GM19372 (cell line): Measurements from ENCODE around the gene GSG1L.
"Not testable (repeated sequence)": the region's sequence is repeated elsewhere in the genome, so short reads cannot be mapped to it uniquely, and the experiment has no call there.

Experiments used
- ATAC-seq: cut with Tn5 transposase; IDR thresholded peaks from one replicate; pipeline ENCODE4 v1.9.1; 2021; ENCODE audit warnings: mild to moderate bottlenecking, low read depth, moderate library complexity; ENCODE audit not compliant: unreplicated experiment

Gene GSG1L

DNA sequence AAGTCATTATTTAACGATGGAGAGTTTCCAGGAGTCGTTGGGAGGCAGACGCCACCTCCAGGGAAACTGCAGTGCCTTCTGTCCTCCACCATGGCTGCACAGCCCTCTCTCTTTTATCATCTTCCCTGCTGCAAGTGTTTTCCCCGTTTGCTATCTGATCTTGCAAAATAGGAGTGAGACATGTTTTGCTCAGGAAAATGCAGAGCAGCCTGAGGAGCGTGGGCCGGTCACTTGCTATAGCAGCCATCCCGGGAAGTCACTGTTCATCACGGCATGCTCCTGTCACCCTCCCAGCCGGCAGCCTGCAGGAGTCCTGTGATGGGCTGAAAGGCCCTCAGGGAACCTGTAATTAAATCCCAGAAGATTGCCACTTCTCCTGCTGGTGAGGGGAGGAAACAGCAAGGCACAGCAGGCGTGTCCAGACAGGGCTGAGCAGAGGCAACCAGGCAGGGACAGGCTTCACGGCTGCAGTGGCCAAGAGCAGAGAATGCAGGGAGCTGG is 143.1 kb downstream of the GSG1L start:
- ATAC-seq = no peak

DNA sequence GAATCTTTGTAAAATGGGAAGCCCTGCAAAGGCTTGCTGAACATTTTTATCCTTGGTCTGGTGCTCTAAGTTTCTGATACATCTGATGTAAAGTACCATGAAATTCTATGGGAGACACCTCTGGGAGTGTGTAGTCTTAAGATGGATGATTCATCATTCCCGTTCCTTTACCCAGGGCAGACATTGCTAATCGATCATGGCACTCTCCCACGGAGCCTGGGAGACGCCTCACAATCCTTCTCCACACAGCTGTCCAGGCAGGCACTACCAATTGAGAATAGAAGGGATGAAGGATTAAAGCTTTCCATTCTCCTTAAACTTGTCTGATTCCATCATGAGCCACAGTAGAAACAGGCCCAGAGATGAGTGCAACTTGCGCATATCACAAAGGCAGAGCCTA is 144.8 kb downstream of the GSG1L start:
- ATAC-seq = no peak

DNA sequence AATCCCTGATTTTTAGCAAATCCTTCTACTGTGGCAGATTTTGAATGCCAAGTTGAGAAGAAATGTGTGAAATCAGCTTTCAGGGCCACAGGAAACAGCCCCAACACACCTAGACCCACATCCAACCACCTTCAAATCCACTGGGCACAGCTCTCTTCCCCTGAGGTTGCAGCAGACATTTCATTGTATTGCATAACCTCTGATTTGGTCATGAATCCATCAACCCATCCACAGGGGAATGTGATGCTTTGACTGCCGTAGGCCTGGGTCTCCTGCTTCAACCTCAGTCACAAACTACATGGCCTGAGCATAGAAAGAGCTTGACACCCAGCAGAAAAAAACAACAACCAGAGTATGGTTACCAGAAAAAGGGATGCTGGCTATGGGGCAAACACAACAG is 145.6 kb downstream of the GSG1L start:
- ATAC-seq = no peak

DNA sequence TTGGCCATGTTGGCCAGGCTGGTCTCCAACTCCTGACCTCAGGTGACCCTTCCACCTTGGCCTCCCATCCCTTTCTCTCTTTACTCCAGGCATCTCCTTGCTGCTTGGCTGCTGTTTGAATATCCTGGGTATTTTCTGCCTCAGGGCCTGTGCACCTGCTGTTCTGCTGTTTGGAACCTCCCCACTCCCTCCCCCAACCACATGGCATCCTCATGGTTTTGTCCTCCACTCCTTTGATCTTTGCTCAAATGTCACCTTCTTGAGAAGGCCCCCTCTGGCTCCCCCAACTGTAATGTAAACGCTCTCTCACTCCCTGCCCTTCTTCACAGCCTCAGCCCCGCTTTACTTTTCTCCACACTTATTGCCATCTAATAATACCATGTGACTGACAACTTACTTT is 152.0 kb downstream of the GSG1L start:
- ATAC-seq = no peak

DNA sequence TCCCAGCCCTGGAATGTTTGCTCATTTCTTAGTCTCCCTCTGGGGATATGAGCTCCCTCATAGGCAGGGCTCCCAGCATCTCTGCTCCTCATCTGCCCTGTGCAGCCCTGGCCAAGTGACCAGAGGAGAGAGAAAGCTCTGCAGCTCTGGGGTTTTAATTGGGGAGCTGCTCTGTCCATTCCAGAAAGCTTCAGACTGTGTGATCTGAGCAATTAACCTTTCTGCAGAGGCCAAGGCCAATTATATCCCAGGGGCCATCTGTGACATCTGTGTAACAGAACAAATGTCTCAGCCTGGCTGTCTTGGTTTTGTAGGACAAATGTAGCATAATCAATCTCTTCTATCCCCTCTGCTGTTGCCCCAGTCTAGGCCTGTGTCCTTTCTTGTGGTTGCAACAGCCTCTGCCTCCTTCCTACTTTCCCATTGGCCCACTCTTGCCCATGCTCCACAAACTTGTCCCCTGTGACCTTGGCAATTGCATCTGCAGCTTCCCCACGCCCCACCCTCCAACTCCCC is 156.0 kb downstream of the GSG1L start:
- ATAC-seq = no peak

DNA sequence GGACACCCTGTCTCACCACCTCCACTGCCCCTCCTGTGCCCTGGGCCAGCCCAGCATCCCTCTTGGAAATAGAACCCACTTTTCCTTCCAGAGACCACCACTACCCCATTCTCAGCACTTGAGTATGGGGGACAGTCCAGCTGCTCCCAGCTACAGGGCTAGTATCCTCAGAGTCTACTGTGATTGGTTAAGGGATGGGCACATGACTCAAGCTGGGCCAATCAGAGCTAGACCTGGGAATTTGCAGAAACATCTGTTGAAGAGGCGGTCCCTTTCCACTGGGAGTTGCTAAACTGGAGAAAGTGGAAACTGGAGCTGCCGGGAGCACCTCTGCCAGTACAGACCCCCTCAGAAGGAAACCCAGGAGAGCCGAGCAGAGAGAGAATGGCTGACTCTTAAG is 156.6 kb downstream of the GSG1L start:
- no peak for ATAC-seq

DNA sequence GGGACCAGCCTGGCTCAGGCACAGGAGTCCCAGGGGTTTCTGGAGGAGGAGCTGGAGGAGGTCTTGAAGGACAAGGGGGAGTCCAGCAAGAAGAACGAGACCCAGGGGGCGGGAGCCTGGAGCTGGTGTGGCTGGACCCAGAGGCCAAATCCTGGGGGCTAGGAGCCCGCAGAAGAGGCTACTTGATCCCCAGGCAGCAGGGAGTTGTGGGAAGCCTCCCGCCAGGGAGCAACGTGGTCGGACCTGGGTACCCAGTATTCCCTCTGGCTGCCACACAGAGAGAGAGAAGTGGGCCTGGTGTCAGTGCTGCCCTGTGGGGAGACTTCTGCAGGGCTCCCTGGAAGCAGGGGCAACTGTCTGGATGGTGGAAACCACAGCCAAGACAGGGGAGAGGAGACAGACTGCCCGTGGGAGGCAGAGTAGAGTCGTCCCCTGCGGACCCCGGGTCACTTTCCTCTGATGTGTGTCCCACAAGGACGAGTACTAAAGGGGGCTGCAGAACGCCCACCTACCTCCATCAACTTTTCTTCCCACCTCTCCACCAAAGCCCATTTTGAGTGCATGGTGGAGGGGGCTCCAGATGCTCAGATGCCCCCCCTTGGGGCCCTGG is 160.4 kb downstream of the GSG1L start:
- ATAC-seq = no peak

DNA sequence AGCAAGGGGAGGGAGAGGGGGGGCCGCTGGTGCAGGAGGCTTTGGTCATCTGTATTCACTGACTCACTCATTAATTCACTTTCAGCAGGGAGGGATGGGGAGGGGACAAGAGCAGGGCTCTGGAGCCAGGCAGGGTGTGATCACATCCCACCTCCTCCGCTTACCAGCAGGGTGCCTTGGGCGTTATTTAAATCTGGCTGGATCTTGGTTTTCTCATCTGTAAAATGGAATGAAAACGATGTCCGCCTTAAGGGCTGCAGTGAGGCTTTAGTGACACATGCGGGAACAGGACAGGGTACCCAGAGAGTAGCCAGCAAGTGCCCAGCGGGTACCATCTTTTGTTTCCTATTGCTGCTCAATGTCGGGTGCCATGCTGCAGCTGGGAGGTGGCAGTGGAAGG is 161.0 kb downstream of the GSG1L start:
- no peak for ATAC-seq

DNA sequence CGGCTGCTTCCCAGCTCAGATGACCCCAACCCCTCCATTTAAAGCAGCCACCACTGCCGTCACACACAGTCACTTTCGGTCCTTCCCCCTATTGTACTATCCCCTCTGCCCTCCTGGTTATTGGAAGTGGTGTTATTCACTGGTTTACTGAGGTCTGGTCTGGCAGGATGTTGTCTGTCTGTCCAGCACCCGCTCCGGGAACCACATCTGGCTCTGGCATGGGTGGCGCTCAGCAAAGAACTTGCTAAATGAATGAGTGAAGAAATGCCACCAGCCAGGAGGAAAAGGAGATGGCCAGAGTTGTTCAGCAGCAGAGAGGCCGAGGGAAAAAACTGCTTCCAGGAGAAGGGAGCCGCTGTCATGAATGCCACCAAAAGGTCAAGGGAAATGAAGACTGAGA is 161.6 kb downstream of the GSG1L start:
- ATAC-seq = no peak

DNA sequence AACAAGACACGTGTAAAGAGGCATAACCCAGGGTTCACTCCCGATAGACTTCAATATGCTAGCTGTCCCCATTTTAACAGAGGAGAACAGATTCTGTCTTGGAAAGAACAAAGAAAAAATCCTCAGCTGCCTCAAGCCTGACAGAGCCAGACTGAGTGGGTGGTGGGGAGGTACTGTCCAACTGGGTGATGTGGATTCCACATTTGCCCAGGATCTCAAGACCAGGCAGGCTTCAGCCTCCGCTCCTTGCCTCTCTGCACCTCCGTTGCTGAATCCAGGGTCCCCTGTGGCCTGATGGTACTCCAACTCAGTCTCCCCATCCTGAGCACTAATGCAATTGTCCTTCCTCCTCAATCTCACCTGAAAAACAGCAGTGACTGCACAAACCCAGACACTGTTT is 163.8 kb downstream of the GSG1L start:
- ATAC-seq = no peak

DNA sequence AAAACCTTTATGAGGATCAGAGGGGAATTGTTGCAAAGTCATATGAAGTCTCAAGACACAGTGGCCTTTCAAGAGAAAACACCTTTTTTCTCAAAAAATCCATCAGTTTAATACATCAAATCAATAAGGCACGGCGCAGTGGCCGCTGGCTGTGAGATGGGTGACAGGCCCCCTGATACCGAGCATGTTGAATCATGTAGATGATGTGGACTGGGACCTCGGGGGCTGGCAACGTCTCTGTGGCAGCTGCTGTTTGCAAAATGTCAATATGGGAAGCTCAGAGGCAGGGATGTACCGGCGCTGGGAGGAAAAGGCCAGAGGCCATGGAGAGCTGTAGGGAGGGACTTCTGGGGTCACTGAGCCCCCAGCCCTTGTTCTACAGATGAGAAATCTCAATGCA is 169.1 kb downstream of the GSG1L start:
- ATAC-seq = no peak

DNA sequence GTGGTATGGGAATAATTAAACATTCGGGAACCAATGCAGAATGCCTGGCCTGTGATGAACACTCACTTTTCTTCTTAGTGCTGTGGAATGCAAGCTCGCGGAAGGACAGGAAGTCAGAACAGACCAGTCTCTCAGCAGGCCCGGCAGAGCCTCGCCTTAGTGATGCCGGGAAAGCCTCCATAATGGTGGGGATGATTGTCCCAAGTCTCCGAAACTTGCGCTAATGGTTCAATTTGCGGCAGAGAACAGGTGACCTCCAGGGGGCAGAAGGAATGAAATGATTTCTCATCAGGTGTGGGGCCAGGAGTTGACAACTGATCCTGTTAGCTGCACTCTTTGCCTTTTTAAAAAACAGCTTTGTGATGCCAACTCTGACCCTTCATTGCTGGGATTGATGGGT is 170.6 kb downstream of the GSG1L start:
- ATAC-seq = no peak

DNA sequence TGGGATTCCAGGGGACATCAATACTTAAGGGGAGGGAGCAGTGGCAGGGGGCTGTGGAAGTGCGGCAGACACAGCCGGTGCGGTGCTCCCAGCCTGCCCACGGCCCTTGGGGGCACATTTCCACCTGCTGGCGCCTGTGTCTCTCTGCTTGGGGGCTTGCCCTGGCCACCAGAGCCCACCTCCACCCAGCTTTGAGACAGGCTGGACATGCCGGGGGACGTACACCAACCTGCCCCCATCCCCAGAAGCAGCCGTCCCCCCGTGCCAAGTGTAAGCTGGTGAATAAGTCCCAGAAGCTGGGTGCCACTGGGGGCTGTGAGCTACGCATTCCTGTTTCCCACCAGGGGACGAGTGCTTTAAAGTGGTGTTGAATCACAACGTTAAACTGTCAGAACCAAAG is 172.6 kb downstream of the GSG1L start:
- ATAC-seq = no peak

DNA sequence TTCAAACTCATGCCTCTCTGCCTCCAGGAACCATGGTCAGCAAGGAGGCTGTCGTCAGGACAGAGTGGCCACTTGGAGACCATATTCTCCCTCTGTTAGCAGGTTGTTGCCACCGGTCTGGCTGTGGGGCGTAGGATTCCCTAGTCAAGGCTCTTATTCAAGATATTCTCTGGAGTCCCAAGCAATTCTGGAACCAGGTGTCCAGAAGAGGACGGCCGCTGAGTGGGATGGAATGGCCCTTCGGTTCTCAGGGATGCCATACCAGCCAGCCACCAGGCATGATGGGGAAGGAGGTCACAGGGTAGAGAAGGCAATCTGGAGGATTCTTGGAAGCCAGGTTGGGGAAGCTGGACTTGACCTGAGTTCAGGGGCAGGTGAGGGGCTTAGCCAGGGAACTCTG is 173.5 kb downstream of the GSG1L start:
- no peak for ATAC-seq

DNA sequence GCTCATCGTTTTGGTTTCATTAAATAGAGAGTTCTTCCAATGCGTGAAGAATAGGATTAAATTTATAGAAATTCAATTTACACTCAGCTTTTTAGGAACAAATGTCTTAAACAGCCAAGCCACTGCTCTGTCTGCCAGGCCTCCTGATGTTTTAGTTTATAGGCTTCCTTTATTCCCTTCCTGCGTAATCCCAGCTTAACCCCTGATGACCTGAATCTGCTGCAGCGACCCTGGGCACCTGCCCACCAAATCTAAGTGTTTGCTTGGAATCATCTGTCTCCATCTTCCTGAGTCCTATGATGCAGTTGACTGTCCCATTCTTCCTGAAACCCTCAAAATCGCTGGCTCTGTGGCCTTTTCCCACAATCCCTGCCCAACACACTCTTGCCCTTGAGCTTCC is 179.9 kb downstream of the GSG1L start:
- no peak for ATAC-seq

DNA sequence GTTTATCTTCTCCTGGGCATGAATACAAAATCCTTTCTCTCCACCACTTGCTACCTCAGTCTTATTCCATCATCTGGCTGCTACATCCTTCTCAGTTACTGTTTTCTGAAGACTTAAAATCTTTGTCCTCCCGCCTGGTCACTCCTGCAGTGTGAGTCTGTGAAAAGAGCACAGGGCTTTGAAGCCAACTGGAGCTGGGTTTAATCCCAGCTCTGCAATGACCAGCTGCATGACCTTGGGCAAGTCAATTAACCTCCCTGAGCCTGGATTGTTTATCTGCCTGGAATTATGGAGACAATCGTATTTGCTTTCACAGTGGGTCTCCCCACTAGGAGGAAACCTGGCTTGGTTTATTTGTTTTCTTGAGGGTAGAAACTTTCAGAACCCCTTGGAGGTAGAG is 183.2 kb downstream of the GSG1L start:
- ATAC-seq = no peak

DNA sequence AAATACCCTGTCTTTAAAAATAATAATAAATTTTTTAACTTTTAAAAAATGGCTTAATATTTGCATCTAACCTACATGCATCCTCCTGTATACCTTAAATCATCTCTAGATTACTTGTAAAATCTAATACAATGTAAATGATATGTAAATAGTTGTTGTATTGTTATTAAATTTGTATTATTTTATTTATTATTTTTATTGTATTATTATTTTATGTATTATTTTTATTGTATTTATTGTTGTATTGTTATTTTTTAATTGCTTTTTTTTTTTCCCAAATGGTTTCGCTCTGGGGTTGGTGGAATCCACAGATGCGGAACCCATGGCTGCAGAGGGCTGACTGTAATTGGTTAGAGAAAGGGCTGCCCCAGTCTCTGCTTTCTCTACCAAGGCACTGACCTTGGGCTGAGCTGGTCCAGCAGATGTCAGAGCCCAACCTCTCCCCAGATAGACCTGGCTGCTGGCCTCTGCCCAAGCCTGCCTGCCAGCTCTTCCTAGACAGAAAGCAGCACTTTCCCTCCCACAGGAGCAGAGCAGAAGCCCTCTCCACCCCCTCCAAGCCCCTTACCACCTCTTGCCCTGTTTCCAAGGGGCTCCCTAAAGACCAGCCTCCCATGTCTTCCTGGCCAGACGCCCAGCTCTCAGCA is 183.8 kb downstream of the GSG1L start:
- no peak for ATAC-seq

DNA sequence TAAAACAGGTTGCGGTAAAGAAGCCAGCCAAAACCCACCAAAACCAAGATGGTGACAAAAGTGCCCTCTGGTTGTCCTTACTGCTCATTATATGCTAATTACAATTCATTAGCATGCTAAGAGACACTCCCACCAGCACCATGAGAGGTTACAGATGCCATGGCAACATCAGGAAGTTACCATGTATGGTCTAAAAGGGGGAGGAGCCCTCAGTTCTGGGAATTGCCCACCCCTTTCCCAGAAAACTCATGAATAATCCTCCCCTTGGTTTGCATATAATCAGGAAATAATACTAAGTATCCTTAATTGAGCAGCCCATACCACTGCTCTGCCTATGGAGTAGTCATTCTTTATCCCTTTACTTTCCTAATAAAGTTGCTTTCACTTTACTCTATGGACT is 190.9 kb downstream of the GSG1L start:
- not testable (repeated sequence) for ATAC-seq

DNA sequence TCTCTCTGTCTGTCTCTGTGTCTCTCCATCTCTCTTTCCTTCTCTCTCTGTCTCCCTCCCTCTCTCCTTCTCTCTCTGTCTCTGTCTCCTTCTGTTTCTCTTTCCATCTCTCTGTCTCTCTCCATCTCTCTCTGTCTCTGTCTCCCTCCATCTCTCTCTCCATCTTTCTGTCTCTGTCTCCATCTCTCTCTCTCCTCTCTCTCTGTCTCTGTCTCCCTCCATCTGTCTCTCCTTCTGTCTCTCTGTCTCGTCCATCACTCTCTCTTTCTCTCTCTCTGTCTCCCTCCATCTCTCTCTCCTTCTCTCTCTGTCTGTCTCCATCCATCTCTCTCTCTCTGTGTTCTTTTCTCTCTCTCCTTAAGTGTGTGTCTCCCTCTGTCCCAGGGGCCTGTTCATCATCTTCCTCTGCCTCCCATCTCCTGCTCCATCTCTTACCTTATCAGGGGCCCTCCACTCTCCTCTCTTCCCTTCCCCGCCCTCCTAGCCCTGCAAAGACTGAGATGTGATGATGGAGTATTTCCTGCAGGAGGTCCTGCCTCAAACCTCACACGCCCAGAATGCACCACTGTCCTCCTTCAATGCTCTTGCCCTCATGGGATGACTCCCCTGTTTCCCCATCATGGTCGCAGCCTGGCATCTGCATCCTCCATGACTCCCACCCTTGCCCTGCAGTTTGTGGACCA is 193.3 kb downstream of the GSG1L start:
- no peak for ATAC-seq

DNA sequence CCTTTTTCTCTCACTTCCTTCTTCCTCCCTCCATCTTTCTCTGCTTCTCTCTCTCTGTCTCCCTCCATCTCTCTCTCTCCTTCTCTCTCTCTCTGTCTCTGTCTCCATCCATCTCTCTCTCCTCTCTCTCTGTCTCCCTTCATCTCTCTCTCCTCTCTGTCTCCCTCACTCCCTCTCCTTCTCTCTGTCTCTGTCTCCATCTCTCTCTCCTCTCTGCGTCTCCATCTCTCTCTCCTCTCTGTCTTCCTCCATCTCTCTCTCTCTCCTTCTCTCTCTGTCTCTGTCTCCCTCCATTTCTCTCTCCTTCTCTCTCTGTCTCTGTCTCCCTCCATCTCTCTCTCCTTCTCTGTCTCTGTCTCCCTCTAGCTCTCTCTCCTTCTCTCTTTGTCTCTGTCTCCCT is 194.1 kb downstream of the GSG1L start:
- ATAC-seq = no peak

DNA sequence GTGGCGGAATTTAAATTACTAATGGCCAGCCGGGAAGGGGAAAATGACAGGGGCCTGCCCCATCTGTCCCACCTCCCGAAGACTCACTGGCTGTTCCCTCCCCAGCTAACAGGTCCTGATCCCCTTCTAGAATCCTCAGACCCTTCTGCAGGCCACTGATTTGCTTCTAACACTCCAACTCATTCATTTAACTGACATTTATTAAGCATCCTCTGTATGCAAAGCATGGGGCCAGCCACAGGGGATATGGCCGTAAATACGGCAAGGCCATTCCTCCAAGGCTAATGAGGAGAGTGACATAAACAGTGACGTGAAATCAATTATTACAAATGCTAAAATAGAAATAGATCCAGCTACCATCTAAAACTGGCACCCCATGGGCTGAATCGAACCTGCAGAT is 195.3 kb downstream of the GSG1L start:
- ATAC-seq = no peak
